NCI-H2107 (cell line): ENCODE results near the gene GABRB1.

Experiments
- DNase-seq: peaks from one replicate; lab custom pipeline; 2025; lab: John Stamatoyannopoulos, UW

Gene GABRB1

DNA sequence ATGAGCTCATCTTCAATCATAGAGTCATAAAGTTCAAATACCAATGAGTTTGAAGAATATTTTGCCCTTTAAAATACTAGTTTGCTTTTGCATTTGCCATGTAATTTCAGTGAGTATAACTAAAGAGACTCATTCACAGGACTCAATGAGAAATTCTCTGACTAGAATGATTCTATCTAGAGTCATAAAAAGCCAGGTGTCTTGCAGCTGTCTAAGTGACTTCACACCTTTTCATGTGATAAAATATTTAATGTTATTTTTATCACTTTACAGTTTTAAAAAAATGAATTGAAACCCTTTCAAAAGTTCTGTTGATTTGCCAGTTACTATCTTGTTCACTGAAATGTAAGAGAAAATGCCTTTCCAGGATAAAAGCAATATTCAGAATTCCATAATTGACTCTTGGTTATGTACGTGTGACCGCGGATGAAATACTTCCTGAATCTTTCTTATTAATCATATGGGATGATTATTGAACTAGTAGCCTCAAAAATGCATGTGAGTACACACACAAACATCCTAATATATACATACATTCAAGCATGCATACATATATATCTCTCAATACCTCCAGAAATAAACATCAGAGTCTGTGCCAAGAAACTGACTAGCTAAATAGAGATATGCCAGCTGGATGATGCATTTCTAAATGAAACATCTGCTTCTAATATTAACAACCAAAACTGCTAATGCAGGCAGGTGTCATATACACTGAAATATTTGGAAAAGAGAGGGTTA lies 87.0 kb downstream of the GABRB1 start:
- DNase-seq: no peak

GRCh38 chr4:47120783-47121182 lies 89.4 kb downstream of the GABRB1 start:
- no peak for DNase-seq

GRCh38 chr4:47122592-47123291 lies 91.4 kb downstream of the GABRB1 start:
- no peak for DNase-seq

- DNase-seq: no peak
These were observed 97.6 kb downstream of the GABRB1 start for GRCh38 chr4:47128991-47129390.

DNA sequence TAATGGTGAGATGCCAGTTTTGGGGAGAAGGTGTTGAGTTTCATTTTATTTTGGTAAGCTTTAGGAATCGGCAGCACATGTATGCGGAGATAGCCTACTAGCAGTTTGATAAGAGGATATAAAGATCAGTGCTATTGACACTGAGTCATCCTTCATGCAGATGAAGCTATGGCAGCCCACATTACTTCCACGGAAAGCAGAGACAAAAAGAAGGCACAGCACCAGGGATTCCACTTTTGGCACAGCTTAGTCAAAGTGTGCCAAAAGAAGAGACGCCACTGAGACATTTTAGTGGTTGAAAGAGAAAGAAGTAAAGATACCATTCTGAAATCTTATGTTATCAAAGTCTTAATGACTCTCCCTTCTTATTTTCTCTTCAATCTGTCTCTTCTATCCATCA lies 103.8 kb downstream of the GABRB1 start:
- DNase-seq: no peak

GRCh38 chr4:47143261-47143660 lies 111.9 kb downstream of the GABRB1 start:
- no peak for DNase-seq

GRCh38 chr4:47145630-47146029 lies 114.3 kb downstream of the GABRB1 start:
- no peak for DNase-seq

- no peak for DNase-seq
These were observed 123.5 kb downstream of the GABRB1 start for GRCh38 chr4:47154816-47155370.

- no peak for DNase-seq
These were observed 124.6 kb downstream of the GABRB1 start for GRCh38 chr4:47155919-47156318.

DNA sequence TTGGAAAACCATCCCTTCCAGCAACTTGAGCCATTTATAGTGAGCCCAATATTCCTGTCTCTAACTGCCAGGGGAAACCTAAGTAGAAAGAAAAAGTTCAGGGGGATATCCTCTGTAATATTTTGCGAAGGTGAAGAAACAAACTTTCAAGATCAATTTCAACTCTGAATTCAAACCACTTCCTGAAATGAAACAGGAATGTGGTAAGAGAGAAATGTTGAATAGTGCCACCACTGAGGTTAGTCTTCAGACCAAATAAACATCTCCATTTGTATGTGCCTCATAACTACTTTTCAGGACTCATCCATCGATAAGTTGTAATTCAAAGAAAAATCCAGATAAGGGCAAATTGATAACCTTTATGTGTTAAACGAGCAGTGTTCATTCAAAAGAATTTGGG lies 128.7 kb downstream of the GABRB1 start:
- DNase-seq: no peak

DNA sequence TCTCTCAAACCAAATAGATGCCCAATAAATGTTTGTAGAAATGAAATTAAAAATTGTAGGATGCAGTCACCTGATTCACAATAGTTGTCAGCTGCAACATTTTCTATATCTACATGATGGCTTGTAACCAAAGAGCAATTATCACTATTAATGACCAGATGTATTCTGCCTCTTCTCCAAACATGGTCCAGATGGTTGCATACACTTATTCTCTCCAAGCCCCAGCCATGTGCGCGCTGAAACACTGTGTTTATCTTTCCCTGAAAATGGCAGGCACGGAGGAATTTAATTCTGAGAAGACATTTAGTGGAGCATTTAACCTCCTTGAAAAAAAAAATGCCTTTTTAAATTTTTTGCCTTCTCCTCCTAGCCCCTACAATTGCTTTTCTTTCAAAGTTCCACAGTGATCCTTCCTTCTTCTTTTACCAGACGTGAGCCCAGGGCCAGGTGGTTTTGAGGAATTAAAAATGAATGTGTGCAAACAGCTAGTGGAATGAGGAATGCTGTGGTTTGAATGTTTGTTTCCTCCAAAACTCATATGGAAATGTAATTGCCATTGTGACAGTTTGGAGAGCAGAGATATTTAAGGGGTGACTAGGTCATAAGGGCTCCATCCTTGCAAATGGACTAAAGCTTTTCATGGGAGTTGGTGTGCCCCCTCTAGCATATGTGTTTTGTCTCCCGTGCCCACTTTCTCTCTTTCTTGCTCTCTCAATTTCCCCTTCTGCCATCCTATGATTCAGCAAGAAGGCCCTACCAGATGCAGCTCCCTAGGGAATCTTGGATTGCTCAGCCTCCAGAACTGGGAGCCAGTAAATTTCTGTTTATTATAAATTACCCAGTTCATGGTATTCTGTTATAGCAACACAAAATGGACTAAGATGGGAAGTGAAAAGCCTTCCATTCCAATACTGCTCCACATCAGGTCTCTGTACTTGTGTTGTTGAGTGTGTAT lies 136.0 kb downstream of the GABRB1 start:
- no peak for DNase-seq

DNA sequence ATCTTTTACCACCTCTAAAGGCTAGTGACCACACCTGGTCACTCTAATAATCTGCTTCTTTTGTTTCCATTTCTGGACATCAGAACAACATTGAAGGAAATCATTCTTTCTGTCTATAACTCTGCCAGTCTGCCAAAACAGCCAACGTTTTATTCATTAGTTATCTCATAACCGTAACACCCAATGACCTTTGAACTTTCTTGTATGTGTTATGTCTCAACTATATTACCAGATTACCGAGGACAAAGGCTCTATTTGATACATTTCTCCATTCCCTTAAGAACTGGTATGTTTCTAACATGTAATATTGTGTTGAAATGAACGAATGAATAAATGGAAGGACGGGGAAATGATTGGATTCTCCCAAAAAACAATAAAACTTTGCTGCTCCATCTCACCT lies 152.7 kb downstream of the GABRB1 start:
- DNase-seq: no peak

DNA sequence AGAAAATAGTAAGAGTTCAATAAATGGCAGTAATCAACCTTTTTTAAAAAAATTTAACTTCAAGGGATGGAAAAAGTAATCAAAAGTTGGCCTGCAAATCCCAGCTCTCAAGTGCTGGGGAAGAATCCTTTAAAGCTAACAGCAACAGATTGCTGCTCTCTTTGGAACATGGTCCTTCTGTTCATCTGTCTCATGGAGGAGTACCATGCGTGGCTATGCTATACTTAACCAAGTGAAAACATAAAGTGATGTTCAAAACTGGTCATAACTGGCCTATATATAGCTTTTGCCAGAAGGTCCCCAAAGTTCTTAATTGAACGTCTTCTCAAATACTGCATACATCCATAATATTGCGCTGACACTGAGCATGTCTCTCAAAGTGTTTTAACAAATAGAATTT lies 154.4 kb downstream of the GABRB1 start:
- no peak for DNase-seq

- no peak for DNase-seq
These were observed 156.2 kb downstream of the GABRB1 start for GRCh38 chr4:47187608-47188007.

GRCh38 chr4:47193179-47193578 lies 161.8 kb downstream of the GABRB1 start:
- no peak for DNase-seq

- DNase-seq: no peak
These were observed 162.8 kb downstream of the GABRB1 start for GRCh38 chr4:47194036-47194737.

DNA sequence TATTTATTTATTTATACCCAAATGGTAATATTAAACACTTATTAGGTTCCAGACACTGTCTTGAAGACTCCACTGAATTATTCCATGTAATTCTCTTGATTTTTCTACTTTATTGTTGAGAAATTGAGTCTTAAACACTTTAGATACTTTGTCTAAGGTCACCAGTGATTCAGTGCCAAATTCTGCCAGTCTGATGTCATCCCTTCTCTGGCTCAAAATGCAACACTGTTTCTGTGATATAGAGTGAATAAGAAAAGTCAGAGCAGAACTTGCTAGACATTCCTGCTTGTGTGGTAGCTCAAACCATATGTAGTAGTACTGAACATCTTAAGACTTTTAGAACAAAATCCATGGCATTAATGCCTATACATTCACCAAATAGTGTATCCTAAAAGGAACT lies 164.3 kb downstream of the GABRB1 start:
- DNase-seq: no peak

GRCh38 chr4:47198791-47199190 lies 167.4 kb downstream of the GABRB1 start:
- DNase-seq: no peak

DNA sequence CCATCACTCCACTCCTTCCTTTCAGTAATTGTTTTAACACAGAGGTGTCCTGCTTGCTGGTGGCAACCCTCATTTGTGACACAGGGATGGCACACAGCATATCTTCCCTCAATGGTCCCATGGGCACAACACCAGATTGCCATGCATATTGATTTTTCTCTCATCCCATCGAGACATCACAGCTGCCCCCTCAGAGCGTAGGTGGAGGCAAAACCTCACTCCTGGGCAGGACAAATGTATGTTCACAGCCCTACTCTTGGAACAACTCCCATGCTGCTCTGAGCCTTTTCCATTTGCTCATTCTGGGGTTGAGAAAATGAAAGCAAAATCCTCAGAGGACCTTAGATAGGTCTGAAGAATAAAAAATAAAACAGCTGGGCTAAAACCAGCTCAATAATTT lies 172.2 kb downstream of the GABRB1 start:
- DNase-seq: no peak

DNA sequence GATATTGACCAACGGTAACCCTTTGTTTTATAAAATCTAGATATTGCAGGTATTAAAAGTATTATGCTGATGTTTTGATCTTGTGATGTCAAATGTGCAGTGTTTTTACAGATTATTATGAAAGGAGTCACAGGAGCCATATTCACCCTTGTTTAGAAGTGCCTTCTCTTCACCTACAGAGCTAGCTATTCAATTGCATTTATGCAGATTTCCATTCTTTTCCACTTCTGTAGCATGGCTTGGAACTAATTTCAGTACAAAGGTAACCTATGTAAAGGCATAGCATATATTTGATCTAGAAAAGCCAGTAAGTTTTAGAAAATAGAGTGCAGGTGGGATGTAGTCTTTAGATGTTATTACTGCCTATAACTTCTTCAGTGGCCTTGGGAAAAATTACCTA lies 176.2 kb downstream of the GABRB1 start:
- DNase-seq: no peak

DNA sequence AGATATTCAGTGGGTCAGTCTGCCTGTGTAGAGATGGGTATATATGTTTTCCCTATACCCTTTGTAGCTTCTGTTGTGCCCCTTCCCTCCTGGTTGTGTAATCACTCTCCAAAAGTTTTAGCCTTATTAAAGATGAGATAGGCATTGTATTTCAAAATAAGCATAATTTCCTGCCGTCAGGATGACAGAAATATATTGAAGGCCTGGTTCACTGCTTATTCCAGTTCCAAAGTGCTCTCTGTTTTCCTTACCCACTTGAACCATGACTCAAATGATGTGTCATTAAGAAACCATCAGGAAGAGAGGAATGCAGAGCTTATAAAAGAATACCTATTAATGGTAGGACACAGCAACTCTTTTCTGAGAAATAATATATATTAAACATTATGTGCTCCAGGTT lies 178.5 kb downstream of the GABRB1 start:
- DNase-seq: no peak

DNA sequence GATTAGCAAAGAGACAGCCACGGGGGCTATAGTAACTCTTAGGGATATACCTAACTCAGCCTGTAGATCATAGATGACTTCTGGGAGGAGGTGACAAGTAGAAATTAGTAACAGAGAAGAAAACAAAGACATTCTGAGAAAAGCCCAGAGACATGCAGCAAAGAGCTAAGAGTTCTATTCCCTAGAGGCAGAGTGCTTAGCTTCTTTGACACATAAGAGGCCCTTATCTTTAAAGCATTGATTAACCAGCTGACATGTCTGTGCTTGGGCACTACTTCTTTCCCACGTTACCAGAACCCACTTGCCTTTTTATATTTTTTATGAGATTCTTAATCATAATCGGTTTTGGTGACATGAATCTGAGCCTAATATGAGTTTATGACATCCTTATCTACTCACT lies 179.5 kb downstream of the GABRB1 start:
- no peak for DNase-seq
